ENCODE measurements around the gene NCAM1. TPM values are rescaled to one million over a fixed set of nuclear protein-coding genes. Genes with fewer than 3 reads are reported as not detected.

NCAM1 gene
- polyA plus RNA-seq, 5 donors: 30.1 to 47.5 (median 41.5) TPM

- no peak for DNase-seq
Measured at GRCh38 chr11:113198972-113199661, 237.9 kb downstream of the NCAM1 start.

GRCh38 chr11:113199866-113200265 is 238.6 kb downstream of the NCAM1 start:
- DNase-seq: peak in 1 of 2 donors; percentile 52

- DNase-seq: no peak
Measured at GRCh38 chr11:113201054-113201818, 240.0 kb downstream of the NCAM1 start.

- DNase-seq: no peak
Measured at GRCh38 chr11:113202431-113202830, 241.2 kb downstream of the NCAM1 start.

GRCh38 chr11:113203141-113203753 is 242.0 kb downstream of the NCAM1 start:
- DNase-seq: no peak

GRCh38 chr11:113204280-113204679 is 243.1 kb downstream of the NCAM1 start:
- no peak for DNase-seq

- no peak for DNase-seq
Measured at GRCh38 chr11:113213549-113213948, 252.3 kb downstream of the NCAM1 start.

GRCh38 chr11:113222241-113222640 is 261.0 kb downstream of the NCAM1 start:
- DNase-seq: peak; percentile 32 to 35

- no peak for DNase-seq
Measured at GRCh38 chr11:113234888-113235287, 273.7 kb downstream of the NCAM1 start.

- no peak for DNase-seq
Measured at GRCh38 chr11:113237261-113237660, 276.0 kb downstream of the NCAM1 start.

- no peak for DNase-seq
Measured at GRCh38 chr11:113238721-113239120, 277.5 kb downstream of the NCAM1 start.

GRCh38 chr11:113240389-113240788 is 279.2 kb downstream of the NCAM1 start:
- DNase-seq: no peak

- DNase-seq: peak in 1 of 2 donors; percentile 28
Measured at GRCh38 chr11:113240790-113241635, 279.8 kb downstream of the NCAM1 start.

GRCh38 chr11:113241636-113242054 is 280.4 kb downstream of the NCAM1 start:
- no peak for DNase-seq

- no peak for DNase-seq
Measured at GRCh38 chr11:113242060-113242459, 280.8 kb downstream of the NCAM1 start.

GRCh38 chr11:113242767-113243397 is 281.7 kb downstream of the NCAM1 start:
- peak in 1 of 2 donors; percentile 35 for DNase-seq

- DNase-seq: no peak
Measured at GRCh38 chr11:113243696-113244095, 282.5 kb downstream of the NCAM1 start.

- no peak for DNase-seq
Measured at GRCh38 chr11:113245216-113245615, 284.0 kb downstream of the NCAM1 start.

- no peak for DNase-seq
Measured at GRCh38 chr11:113247221-113247620, 286.0 kb downstream of the NCAM1 start.

GRCh38 chr11:113247966-113248365 is 286.7 kb downstream of the NCAM1 start:
- DNase-seq: no peak

All from right lung (tissue), 5 donors.